Activated CD4-positive, CD25-positive, alpha-beta regulatory T cell treated with anti-CD3 and anti-CD28 coated beads, Interleukin-2, amount 50 U/mL, for 16 hours (primary cell): ENCODE results near the gene MTCH1.
"Not testable (repeated sequence)": the region's sequence is repeated elsewhere in the genome, so short reads cannot be mapped to it uniquely, and the experiment has no call there.

Source experiments
- DNase-seq: peaks from one replicate; pipeline ENCODE4 v3.0.0-alpha.2; 2020; ENCODE audit warnings: low read depth, low spot score

Gene MTCH1

GRCh38 chr6:36997811-36998722 lies 12.1 kb upstream of the MTCH1 start:
- no peak for DNase-seq

GRCh38 chr6:36990401-36990800 lies 4.4 kb upstream of the MTCH1 start:
- DNase-seq: not testable (repeated sequence)

- DNase-seq: no peak
Observed at GRCh38 chr6:36989264-36989663, 3.3 kb upstream of the MTCH1 start.

DNA sequence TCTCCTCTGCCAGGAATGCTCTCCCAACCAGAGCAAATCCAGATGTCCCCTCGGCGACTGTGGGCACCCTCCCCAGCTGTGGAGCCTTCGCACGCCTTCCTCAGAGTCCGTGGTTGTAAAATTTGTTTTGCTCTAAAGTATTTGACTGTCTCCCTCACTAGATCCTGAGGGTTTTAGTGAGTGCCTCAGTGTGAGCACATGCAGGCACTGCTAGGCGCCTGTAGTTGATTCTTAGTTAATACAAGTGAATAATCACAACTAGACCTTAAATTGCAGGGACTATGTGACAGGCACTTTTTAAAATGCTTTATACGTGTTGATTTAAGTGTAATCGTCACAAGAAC lies 680 bp upstream of the MTCH1 start:
- DNase-seq: no peak

- no peak for DNase-seq
Observed at GRCh38 chr6:36985417-36985807, 584 bp downstream of the MTCH1 start.

DNA sequence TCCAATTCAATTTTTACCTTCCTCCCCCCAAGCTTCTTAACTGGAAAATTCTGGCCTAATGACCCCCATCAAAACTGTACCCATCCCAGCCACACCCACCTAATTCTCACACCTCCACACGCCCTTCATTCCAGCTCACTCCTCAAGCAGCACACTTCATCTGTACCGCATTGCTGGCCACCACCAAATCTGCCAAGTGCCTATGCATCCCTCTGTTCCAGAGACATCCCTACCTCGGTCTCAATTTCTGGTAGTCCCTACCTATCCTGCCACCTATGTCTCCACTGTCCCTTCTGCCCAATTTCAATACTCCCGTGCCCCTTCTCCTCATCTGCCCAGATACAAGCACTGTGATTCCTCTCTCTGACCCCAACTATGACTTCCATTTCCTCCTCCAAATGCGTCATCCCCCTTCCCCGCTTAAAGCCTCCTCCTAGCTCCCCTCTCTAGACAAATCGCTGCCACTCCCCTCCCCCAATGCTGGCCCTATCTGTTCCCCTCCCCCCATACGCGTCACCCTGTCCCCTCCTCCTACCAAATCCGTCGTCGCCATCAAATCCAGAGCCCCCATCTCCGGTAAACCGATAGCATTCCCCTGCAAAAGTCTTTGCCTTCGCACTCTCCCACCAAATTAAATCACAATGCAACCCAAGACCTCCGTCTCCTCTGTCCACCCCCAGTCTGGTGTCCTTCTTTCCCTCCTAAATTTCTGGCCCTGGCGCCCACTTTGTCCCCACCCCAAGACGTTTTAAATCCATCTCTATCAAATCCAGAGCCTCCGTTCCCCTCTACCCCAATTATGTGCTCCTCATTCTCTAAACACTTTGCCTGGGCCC lies 1.2 kb downstream of the MTCH1 start:
- DNase-seq: no peak

- no peak for DNase-seq
Observed at GRCh38 chr6:36983538-36983937, 2.5 kb downstream of the MTCH1 start.

DNA sequence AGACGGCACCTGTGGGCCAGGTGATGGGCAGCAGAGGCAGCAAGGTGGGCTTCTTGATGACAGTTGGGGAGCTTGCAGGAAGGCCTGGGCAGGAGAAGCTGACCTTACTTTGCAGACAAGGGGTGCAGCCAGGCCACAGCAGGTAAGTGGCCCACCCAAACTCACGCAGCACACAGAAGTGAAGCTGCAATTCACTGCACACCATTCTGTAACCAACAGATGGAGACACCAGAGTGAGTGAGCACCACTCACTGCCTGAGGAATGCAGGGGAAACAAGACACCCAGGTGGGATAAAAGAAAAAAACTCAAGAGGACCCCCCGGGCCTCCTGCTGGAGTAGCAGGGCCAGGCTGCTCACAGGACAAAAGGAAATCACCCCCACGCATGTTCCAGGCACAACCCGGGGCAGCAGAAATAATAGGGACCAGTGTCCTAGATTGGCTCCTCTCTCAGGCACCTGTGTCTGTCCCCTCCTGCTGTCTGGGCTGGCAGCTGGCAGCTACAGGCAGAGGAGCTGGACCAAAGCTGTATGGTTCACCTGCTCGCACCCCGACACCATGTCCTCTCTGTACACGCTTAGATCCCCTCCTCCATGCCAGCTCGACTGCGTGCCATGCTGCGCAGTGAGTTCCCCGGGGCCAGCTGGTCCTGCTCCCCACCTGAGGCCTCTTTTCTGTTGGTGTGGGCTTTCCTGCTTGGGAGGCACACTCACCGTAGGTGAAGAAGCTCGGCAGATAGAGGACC lies 4.9 kb downstream of the MTCH1 start:
- DNase-seq: no peak

DNA sequence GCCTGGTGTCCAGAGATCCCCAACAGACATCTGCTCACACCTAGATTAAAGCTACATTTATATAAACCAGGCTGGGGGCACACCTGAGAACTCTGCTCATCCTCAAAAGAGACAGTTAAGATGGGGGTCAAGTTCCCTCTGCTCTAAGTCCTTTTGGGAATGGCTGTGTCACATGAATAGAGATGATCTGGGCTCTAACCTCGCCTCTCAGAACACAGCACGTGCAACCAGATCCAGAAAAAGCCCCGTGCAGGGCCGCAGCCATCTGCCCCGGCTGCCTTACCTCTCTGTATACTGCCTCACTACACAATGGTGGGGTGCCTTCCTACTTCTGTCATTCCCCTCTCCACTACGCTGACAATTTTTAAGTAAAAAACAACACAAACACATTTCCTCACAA lies 5.9 kb downstream of the MTCH1 start:
- no peak for DNase-seq

DNA sequence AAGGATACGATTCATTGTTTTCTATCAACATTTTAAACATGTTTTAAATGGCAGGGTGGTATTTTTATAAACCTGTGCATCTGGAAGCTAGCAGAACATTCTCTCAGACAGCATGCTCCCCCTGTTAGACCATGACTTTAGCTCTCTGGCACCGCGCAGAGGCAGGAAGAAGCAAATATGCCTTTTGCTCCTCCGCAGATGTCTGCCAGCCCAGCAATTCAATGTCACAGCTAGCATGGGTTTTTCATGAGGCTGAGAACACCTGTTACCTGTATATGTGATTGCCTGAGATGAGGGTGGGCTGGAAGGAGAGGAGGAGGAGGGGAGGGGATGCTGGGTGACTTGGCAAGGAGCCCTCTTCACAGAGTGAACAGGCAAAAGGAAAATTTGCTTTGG lies 6.7 kb downstream of the MTCH1 start:
- no peak for DNase-seq

DNA sequence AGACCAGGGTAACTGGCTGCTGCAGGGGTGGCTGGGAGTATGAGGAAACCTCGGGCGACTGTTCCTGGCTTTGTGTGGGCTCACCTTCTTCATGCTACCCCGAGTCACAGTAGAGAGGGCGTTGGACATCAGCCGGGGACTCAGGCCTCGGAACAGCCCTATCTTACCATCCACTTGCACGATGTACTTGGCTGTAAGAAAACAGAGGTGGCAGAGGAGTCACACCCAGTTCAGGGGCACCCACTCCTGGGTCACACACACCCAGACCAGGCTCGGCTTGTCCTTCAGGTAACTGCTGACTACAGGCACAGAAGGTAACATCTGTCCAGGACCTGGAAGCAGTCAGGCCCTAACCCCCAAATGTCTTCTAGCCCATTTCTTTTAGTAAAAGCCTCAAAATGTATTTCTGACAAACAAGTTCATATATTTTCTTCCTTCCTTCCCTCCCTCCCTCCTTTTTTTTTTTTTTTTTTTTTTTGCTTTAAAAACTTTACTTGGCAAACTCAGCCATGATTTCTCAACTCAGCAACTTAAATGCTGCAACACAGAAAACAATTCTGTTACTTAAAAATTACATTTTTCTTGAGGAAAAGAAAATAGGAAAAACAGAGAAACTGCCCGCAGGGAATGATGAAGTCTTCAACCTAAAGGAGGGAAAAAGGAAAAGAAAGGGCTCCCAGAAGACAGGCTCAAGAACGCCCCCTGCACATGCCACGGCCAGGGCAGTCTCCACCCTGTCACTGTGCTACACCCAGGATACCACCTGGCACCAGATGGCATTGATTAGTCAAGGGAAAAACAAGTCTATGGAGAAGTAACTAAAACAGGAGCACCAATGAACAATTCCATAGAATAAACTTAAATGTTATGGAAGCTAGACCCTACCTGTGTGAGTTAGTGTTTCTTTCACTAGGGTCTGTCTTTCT lies 7.3 kb downstream of the MTCH1 start:
- DNase-seq: no peak

- DNase-seq: no peak
Observed at GRCh38 chr6:36977470-36977941, 8.5 kb downstream of the MTCH1 start.

DNA sequence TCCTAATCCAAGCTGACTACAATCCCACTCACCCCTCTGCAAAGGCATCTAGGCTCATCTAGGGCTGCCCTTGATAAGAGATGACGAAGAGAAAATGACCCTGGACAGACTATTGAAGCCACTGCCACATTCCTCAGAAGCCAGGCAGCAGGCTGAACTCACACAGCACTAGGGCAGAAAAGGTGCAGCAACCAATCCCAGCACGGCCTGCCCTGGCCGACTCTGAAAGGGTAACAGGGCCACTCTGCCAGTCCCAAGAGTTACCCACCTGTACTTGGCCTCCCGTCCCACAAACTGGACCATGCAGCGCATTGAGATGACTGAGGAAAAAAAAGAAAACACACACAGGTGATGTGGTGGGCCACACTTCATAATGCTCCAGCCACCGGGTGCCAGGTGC lies 9.1 kb downstream of the MTCH1 start:
- DNase-seq: no peak

- DNase-seq: no peak
Observed at GRCh38 chr6:36976509-36976908, 9.5 kb downstream of the MTCH1 start.

- no peak for DNase-seq
Observed at GRCh38 chr6:36976007-36976264, 10.1 kb downstream of the MTCH1 start.

DNA sequence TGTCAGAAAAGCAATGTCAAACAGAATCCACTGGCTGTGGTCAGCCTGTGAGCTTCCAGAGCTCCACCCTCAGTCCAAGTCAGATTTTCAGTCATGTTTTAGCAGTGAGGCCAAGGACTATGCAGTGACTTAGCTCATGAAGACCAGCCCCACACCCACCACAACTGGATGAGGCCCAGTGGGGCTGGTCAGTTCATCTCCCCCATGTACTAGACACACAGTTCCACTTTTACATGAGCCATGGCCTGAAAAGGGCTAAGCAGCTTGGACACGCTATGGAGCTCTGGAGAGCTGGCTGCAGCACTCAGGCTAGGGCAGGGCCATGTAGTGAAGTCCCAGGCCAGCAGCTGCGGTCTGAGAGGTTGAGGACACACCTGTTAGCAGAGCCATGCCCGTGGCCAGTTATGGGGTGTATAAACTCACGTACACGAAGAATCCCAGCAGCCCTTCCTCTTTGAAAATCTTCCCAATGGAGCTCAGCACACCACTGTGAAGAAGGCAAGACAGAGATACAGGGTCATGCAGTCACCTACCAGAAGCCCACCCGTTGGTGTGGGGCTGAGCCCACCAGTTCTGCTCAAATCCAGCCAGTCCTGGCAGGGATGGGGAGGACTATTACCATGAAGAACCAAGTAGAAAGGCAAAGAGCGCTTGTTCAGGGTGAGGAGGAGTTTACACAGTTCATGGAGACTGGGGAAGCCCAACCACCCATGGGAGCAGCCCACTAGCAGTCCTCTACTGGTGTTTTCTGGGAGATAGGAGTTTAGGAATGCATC lies 10.6 kb downstream of the MTCH1 start:
- DNase-seq: no peak

- DNase-seq: no peak
Observed at GRCh38 chr6:36973647-36974046, 12.3 kb downstream of the MTCH1 start.

GRCh38 chr6:36973190-36973589 lies 12.8 kb downstream of the MTCH1 start:
- no peak for DNase-seq

DNA sequence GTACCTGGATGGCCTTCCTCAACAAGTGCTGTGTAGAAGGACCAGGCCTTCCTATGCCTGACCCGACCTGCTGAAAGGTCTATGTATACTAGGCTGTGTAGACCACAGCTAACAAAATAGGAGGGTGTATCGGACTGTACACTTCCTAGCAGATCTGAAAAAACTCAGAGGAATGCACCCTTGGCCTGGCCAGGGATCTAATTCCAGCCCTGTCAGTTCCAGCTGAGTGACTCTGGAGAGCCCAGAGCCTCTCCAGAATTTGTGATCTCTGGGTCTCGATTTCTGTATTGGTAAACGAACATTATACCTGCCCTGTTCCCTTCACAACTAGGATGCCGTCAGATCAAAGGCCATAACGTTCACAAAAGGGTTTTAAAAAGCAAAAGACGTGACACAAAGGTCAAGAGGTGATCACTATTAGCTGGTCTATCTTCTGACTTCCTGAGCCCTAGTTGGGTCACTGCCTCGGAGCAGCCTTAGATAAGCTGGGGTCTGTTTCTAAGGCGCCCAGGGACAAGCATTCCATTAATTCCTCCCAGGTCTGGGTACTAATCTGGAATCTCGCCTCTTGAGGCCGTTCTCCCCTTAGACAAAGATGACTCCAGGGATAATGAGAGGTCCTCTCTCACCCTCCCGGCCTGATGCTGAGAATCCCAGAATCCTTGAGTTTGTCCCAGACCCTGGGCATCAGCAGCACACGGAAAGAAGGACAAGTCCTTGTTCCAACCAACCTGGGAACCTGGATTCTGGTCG lies 13.9 kb downstream of the MTCH1 start:
- DNase-seq: no peak
